H1 (cell line): ENCODE data around the gene C15orf40. TPM values are rescaled to one million over a fixed set of nuclear protein-coding genes. Genes with fewer than 3 reads are reported as not detected.

Source experiments
- CTCF ChIA-PET: fragments of 300-600 bp; sonication (Branson Sonifier 250); formaldehyde crosslinking; loops from one replicate; lab custom pipeline; 2021; ENCODE audit not compliant: partially characterized antibody; lab: Charles Lee
- POLR2A ChIA-PET: fragments of 300-600 bp; sonication (Branson Sonifier 250); formaldehyde crosslinking; loops from one replicate; lab custom pipeline; 2021; ENCODE audit warnings: inconsistent platforms; ENCODE audit not compliant: partially characterized antibody; lab: Charles Lee
- DNase-seq, 2 experiments: peaks; one replicate each; pipeline versions ENCODE4 v3.0.0 to v3.0.0-alpha.2; 2010 to 2022; ENCODE audit warnings: low spot score in 2 of 2, low read depth in 1 of 2, mixed read lengths in 1 of 2
- FAIRE-seq: peaks from 2 replicates; lab custom pipeline; 2011; peaks lifted over from hg19 to GRCh38; lab: Jason Lieb, UNC
- H2AFZ ChIP-seq: 2 replicates; pipeline ENCODE4 v1.8.1; 2012; ENCODE audit warnings: low read length, inconsistent platforms
- H2AK5ac ChIP-seq: 2 replicates; pipeline ENCODE4 v1.6.1; 2013; ENCODE audit warnings: low read depth, low read length
- H2BK120ac ChIP-seq: replicated peaks from 2 replicates; pipeline ENCODE3; 2013; ENCODE audit warnings: low read depth, low read length, inconsistent platforms
- H2BK12ac ChIP-seq: 2 replicates; pipeline ENCODE4 v1.6.1; 2013; ENCODE audit warnings: low read depth, low read length
- H2BK15ac ChIP-seq: 2 replicates; pipeline ENCODE4 v1.6.1; 2013; ENCODE audit warnings: low read length
- H2BK20ac ChIP-seq: 2 replicates; pipeline ENCODE4 v1.6.1; 2013; ENCODE audit warnings: low read length
- H2BK5ac ChIP-seq: 2 replicates; pipeline ENCODE4 v1.6.1; 2013; ENCODE audit warnings: low read depth, low read length
- H3K14ac ChIP-seq: 2 replicates; pipeline ENCODE4 v1.6.1; 2013; ENCODE audit warnings: inconsistent platforms; ENCODE audit not compliant: insufficient read length
- H3K18ac ChIP-seq: 2 replicates; pipeline ENCODE4 v1.6.1; 2013; ENCODE audit warnings: low read length; ENCODE audit errors: extremely low read depth
- H3K23ac ChIP-seq: 2 replicates; pipeline ENCODE4 v1.6.1; 2013; ENCODE audit warnings: inconsistent platforms; ENCODE audit not compliant: insufficient read length
- H3K23me2 ChIP-seq: 2 replicates; pipeline ENCODE4 v1.6.1; 2013; ENCODE audit warnings: low read depth, low read length
- H3K27ac ChIP-seq: 2 replicates; pipeline ENCODE4 v1.6.1; 2011; ENCODE audit warnings: low read depth, low read length, inconsistent platforms
- H3K27me3 ChIP-seq, 4 experiments: replicated peaks in 1 of 4; 1 replicate in 1 of 4; 2 replicates in 3 of 4; pipeline versions ENCODE4 v1.6.1 to v1.8.1; 2011 to 2013; ENCODE audit warnings: low read length in 3 of 4, mild to moderate bottlenecking in 3 of 4, inconsistent platforms in 2 of 4, mixed read lengths in 2 of 4, moderate library complexity in 1 of 4; ENCODE audit not compliant: control insufficient read depth in 3 of 4, insufficient read depth in 3 of 4; ENCODE audit errors: extremely low read depth in 1 of 4
- H3K36me3 ChIP-seq, 4 experiments: 2 replicates each; pipeline versions ENCODE4 v1.6.1 to v1.8.1; 2011 to 2013; ENCODE audit warnings: mild to moderate bottlenecking in 4 of 4, low read length in 3 of 4, moderate library complexity in 2 of 4, control low read depth in 1 of 4, inconsistent platforms in 1 of 4; ENCODE audit not compliant: insufficient read depth in 4 of 4, control insufficient read depth in 2 of 4
- H3K4ac ChIP-seq: replicated peaks from 2 replicates; pipeline ENCODE3; 2013; ENCODE audit warnings: low read length, low read depth, mixed read lengths, inconsistent platforms; ENCODE audit not compliant: insufficient read length
- H3K4me1 ChIP-seq, 4 experiments: replicated peaks in 1 of 4; 1 replicate in 1 of 4; 2 replicates in 3 of 4; pipeline versions ENCODE4 v1.6.1 to v1.8.1; 2011 to 2013; ENCODE audit warnings: low read length in 3 of 4, inconsistent platforms in 2 of 4, mixed read lengths in 1 of 4; ENCODE audit not compliant: insufficient read depth in 4 of 4, control insufficient read depth in 3 of 4
- H3K4me2 ChIP-seq, 2 experiments: 2 replicates each; pipeline versions ENCODE4 v1.6.1 to v1.8.1; 2011 to 2013; ENCODE audit warnings: low read depth in 2 of 2, low read length in 2 of 2, control low read depth in 1 of 2, inconsistent platforms in 1 of 2, mild to moderate bottlenecking in 1 of 2; ENCODE audit not compliant: insufficient read depth in 1 of 2
- H3K4me3 ChIP-seq, 4 experiments: fragments of 200-600, 300-600 bp in 1 of 4; sonication (generic), shearing (Covaris generic), sonication (Bioruptor Twin) in 1 of 4; 2 replicates each; pipeline versions ENCODE4 v1.5.1 to v1.8.1; 2011 to 2016; ENCODE audit warnings: low read length in 4 of 4, low read depth in 3 of 4, control low read depth in 2 of 4, inconsistent platforms in 2 of 4, mild to moderate bottlenecking in 2 of 4, mixed read lengths in 1 of 4, moderate library complexity in 1 of 4; ENCODE audit not compliant: insufficient read depth in 2 of 4; ENCODE audit errors: extremely low read depth in 1 of 4
- H3K56ac ChIP-seq: replicated peaks from 2 replicates; pipeline ENCODE3; 2013; ENCODE audit warnings: low read depth, mild to moderate bottlenecking, mixed read lengths, low read length, inconsistent platforms; ENCODE audit not compliant: insufficient read length
- H3K79me1 ChIP-seq: 2 replicates; pipeline ENCODE4 v1.6.1; 2013; ENCODE audit warnings: low read depth, low read length, control low read depth
- H3K79me2 ChIP-seq, 2 experiments: 2 replicates each; pipeline versions ENCODE4 v1.6.1 to v1.8.1; 2012 to 2013; ENCODE audit warnings: low read length in 2 of 2, mild to moderate bottlenecking in 2 of 2, inconsistent platforms in 1 of 2; ENCODE audit not compliant: insufficient read depth in 2 of 2, control insufficient read depth in 1 of 2
- H3K9ac ChIP-seq, 4 experiments: replicated peaks in 1 of 4; 1 replicate in 1 of 4; 2 replicates in 3 of 4; pipeline versions ENCODE4 v1.6.1 to v1.8.1; 2011 to 2013; ENCODE audit warnings: low read depth in 3 of 4, low read length in 3 of 4, control low read depth in 2 of 4, mild to moderate bottlenecking in 2 of 4, moderate library complexity in 2 of 4, inconsistent platforms in 1 of 4; ENCODE audit errors: extremely low read depth in 1 of 4
- H3K9me3 ChIP-seq, 2 experiments: 2 replicates each; pipeline versions ENCODE4 v1.6.1 to v1.8.1; 2012 to 2013; ENCODE audit warnings: mild to moderate bottlenecking in 2 of 2, moderate library complexity in 2 of 2, control low read depth in 1 of 2, inconsistent platforms in 1 of 2, low read depth in 1 of 2, low read length in 1 of 2, mixed read lengths in 1 of 2; ENCODE audit not compliant: insufficient read depth in 2 of 2
- H4K20me1 ChIP-seq, 2 experiments: replicated peaks in 1 of 2; 2 replicates each; pipeline versions ENCODE3 to v1.8.1; 2011 to 2013; ENCODE audit warnings: inconsistent platforms in 2 of 2, low read length in 2 of 2, mild to moderate bottlenecking in 1 of 2; ENCODE audit not compliant: insufficient read depth in 2 of 2, control insufficient read depth in 1 of 2
- H4K5ac ChIP-seq: 2 replicates; pipeline ENCODE4 v1.6.1; 2013; ENCODE audit warnings: low read length, low read depth, mixed read lengths, inconsistent platforms; ENCODE audit not compliant: insufficient read length
- H4K8ac ChIP-seq: 2 replicates; pipeline ENCODE4 v1.8.0; 2013; ENCODE audit warnings: mild to moderate bottlenecking, moderate library complexity, low read length, inconsistent platforms; ENCODE audit not compliant: insufficient read depth; ENCODE audit errors: extremely low read depth
- H4K91ac ChIP-seq: replicated peaks from 2 replicates; pipeline ENCODE3; 2013; ENCODE audit warnings: low read length, mixed read lengths, inconsistent platforms; ENCODE audit not compliant: insufficient read length
- WGBS, 2 experiments: shearing (Covaris generic) in 1 of 2; methylation state at CpG; one replicate each; pipeline versions ENCODE4 v1.1.6 to v1.1.7; 2013 to 2015; ENCODE audit warnings: low lambda C conversion rate in 2 of 2, mixed read lengths in 2 of 2, inconsistent platforms in 1 of 2, low coverage in 1 of 2, missing lambda C conversion rate in 1 of 2; ENCODE audit not compliant: insufficient replicate concordance in 2 of 2, insufficient coverage in 1 of 2, insufficient read length in 1 of 2; ENCODE audit errors: extremely low coverage in 1 of 2, missing lambda C conversion rate in 1 of 2; 5-methylcytosine and 5-hydroxymethylcytosine counted together
- polyA plus RNA-seq, 7 experiments: library from polyadenylated mRNA; depleted of rRNA in 3 of 7; stranded (reverse) in 5 of 7; unstranded in 2 of 7; fragments of >200 nt in 5 of 7; fragments of 200-250 nt in 2 of 7; gene quantifications; 1 replicate in 5 of 7; 2 replicates in 1 of 7; 4 replicates in 1 of 7; pipeline versions ENCODE4 v1.2.1 to v1.2.3, GENCODE V29; 2011 to 2013; ENCODE audit warnings: missing spikeins in 2 of 7, mixed read lengths in 2 of 7
- total RNA-seq: library from RNA; stranded (reverse); fragmentation: NEBNext Ultra II Directional; extraction: Animal tissue kit (Norgen Biotek cat#: 25700); gene quantifications from 2 replicates; pipeline ENCODE4 v1.2.1, GENCODE V29; 2021

C15orf40 gene
- total and polyA plus RNA-seq, 2 of the 8 experiments (the other 6 are each of a cell fraction or from before 2014, with no cell fraction given), result 10.7 TPM

- H2BK12ac ChIP-seq, result no peak overlapping the region
- no peak overlapping the region for H3K9ac ChIP-seq
- no peak overlapping the region for H4K5ac ChIP-seq
- H2AFZ ChIP-seq, result no peak overlapping the region
- no peak overlapping the region for H3K18ac ChIP-seq
- ChIA-PET POLR2A (no interaction called here), CTCF (no interaction called here)
- FAIRE-seq (no peak), DNase-seq (no peak)
- H4K20me1 ChIP-seq, result no peaks in the 10 kb centered on the region
- peaks cover 5 to 32% (median 16%) of the 10 kb centered on the region in 4 experiments; a peak in 7 of 8 replicates for H3K36me3 ChIP-seq
- no peaks in the 10 kb centered on the region for H3K79me1 ChIP-seq
- H2BK5ac ChIP-seq, result no peak overlapping the region
- no peaks in the 10 kb centered on the region for H3K79me2 ChIP-seq
- H2AK5ac ChIP-seq, result no peak overlapping the region
- no peak overlapping the region for H3K4me2 ChIP-seq
- no peak overlapping the region for H2BK20ac ChIP-seq
- no peak overlapping the region for H3K27ac ChIP-seq
- H2BK120ac ChIP-seq, result no peak overlapping the region
- 90% methylated on average over 5 of the region's 5 CpGs; no CpG with 5 or more reads in 1 of the 2 experiments for WGBS, 2 experiments
- no peaks in the 10 kb centered on the region for H3K9me3 ChIP-seq
- no peak overlapping the region for H4K91ac ChIP-seq
- no peak overlapping the region for H3K56ac ChIP-seq
- no peak overlapping the region for H4K8ac ChIP-seq
- no peak overlapping the region for H3K4me3 ChIP-seq
- H3K4me1 ChIP-seq, result peaks cover 0 to 2% (median 1%) of the 10 kb centered on the region in 4 experiments; a peak in 5 of 7 replicates
- H2BK15ac ChIP-seq, result no peak overlapping the region
- H3K23ac ChIP-seq, result no peak overlapping the region
- no peak overlapping the region for H3K4ac ChIP-seq
- H3K27me3 ChIP-seq, result peaks cover 0 to 3% (median 0%) of the 10 kb centered on the region in 4 experiments; a peak in 1 of 7 replicates
- H3K14ac ChIP-seq, result no peak overlapping the region
- peaks cover 7% of the 10 kb centered on the region; the same call in 1 of the 2 replicates for H3K23me2 ChIP-seq
Observed at GRCh38 chr15:83016906-83017305, 5.5 kb upstream of the C15orf40 start.
